Neural cell (in vitro differentiated cells): ENCODE measurements around the gene NGEF. TPM values are rescaled to one million over a fixed set of nuclear protein-coding genes. Genes with fewer than 3 reads are reported as not detected.

Experiments used
- H2AFZ ChIP-seq: fragments of 200-600, 300-800 bp; sonication (generic), shearing (Covaris generic); 2 replicates; pipeline ENCODE4 v1.6.0; 2014; ENCODE audit warnings: low read depth, mild to moderate bottlenecking, antibody characterized with exemption, low read length, moderate library complexity
- H3F3A ChIP-seq: fragments of 200-600 bp; shearing (Covaris generic); 2 replicates; pipeline ENCODE4 v1.6.1; 2016; ENCODE audit warnings: mild to moderate bottlenecking, moderate library complexity, mixed read lengths, antibody characterized with exemption, low read length; ENCODE audit not compliant: insufficient read depth, poor library complexity, severe bottlenecking
- H3K27ac ChIP-seq: fragments of 200-600, 300-800 bp; sonication (generic), shearing (Covaris generic); 2 replicates; pipeline ENCODE4 v1.5.1; 2014; ENCODE audit warnings: mild to moderate bottlenecking, low read length, moderate library complexity
- H3K27me3 ChIP-seq: fragments of 300-800, 200-600 bp; sonication (generic), shearing (Covaris generic); 2 replicates; pipeline ENCODE4 v1.6.0; 2014; ENCODE audit warnings: mild to moderate bottlenecking, low read depth, low read length, moderate library complexity; ENCODE audit not compliant: insufficient read depth
- H3K36me3 ChIP-seq: fragments of 300-800, 200-600 bp; sonication (generic), shearing (Covaris generic); 2 replicates; pipeline ENCODE4 v1.5.1; 2014; ENCODE audit warnings: mild to moderate bottlenecking, antibody characterized with exemption, low read length, moderate library complexity; ENCODE audit not compliant: insufficient read depth
- H3K4me2 ChIP-seq: fragments of 300-800, 200-600 bp; sonication (generic), shearing (Covaris generic); 2 replicates; pipeline ENCODE4 v1.6.0; 2014; ENCODE audit warnings: mild to moderate bottlenecking, low read length
- H3K4me3 ChIP-seq: fragments of 300-800, 200-600 bp; sonication (generic), shearing (Covaris generic); 2 replicates; pipeline ENCODE4 v1.5.1; 2014; ENCODE audit warnings: mild to moderate bottlenecking, low read length, moderate library complexity
- H3K79me2 ChIP-seq: fragments of 200-600 bp; shearing (Covaris generic); replicated peaks from 2 replicates; pipeline ENCODE4 v1.6.0; 2014; ENCODE audit warnings: mild to moderate bottlenecking, low read length, moderate library complexity; ENCODE audit not compliant: insufficient read depth
- H3K9ac ChIP-seq: fragments of 300-800, 200-600 bp; sonication (generic), shearing (Covaris generic); 2 replicates; pipeline ENCODE4 v1.6.1; 2016; ENCODE audit warnings: mild to moderate bottlenecking, low read length, mixed read lengths
- H3K9me2 ChIP-seq: fragments of 200-600 bp; shearing (Covaris generic); 2 replicates; pipeline ENCODE4 v1.6.1; 2016; ENCODE audit warnings: mild to moderate bottlenecking, low read length, mixed read lengths; ENCODE audit not compliant: insufficient read depth
- H3K9me3 ChIP-seq: fragments of 200-600, 300-800 bp; sonication (generic), shearing (Covaris generic); 2 replicates; pipeline ENCODE4 v1.6.1; 2016; ENCODE audit warnings: mild to moderate bottlenecking, mixed run types, low read length, moderate library complexity, mixed read lengths
- H4K20me1 ChIP-seq: fragments of 200-600 bp; shearing (Covaris generic); 2 replicates; pipeline ENCODE4 v1.6.1; 2016; ENCODE audit warnings: mild to moderate bottlenecking, mixed run types; ENCODE audit not compliant: insufficient read depth
- EP300 ChIP-seq: fragments of 450-650 bp; conservative IDR thresholded peaks from 2 replicates; pipeline ENCODE4 v1.6.1; 2014; ENCODE audit warnings: antibody characterized with exemption, mild to moderate bottlenecking, moderate library complexity; ENCODE audit not compliant: poor library complexity, severe bottlenecking
- EZH2 ChIP-seq: fragments of 200-600, 300-800 bp; shearing (Covaris generic), sonication (generic); IDR thresholded peaks from 2 replicates; pipeline ENCODE4 v1.6.1; 2014; ENCODE audit warnings: antibody characterized with exemption, low read length, borderline replicate concordance, mild to moderate bottlenecking; ENCODE audit not compliant: insufficient read depth, poor library complexity, severe bottlenecking
- MXI1 ChIP-seq: fragments of 450-650 bp; conservative IDR thresholded peaks from 2 replicates; pipeline ENCODE4 v1.6.1; 2014; ENCODE audit warnings: antibody characterized with exemption, mild to moderate bottlenecking; ENCODE audit not compliant: poor library complexity, severe bottlenecking
- POLR2AphosphoS5 ChIP-seq: IDR thresholded peaks from 2 replicates; pipeline ENCODE4 v1.6.1; 2012
- RAD21 ChIP-seq: fragments of 450-650 bp; conservative IDR thresholded peaks from 2 replicates; pipeline ENCODE4 v1.6.1; 2014; ENCODE audit warnings: antibody characterized with exemption, mild to moderate bottlenecking, moderate library complexity
- SMC3 ChIP-seq: fragments of 450-650 bp; conservative IDR thresholded peaks from 2 replicates; pipeline ENCODE4 v1.6.1; 2014; ENCODE audit warnings: antibody characterized with exemption, mild to moderate bottlenecking, moderate library complexity; ENCODE audit not compliant: poor library complexity
- TAF1 ChIP-seq: IDR thresholded peaks from 2 replicates; pipeline ENCODE4 v1.6.1; 2012; ENCODE audit warnings: low read depth
- polyA plus RNA-seq: library from polyadenylated mRNA; depleted of rRNA; stranded (reverse); fragments of >200 nt; gene quantifications from 2 replicates; pipeline ENCODE4 v1.2.3, GENCODE V29; 2014
- TF ChIP-seq, protein P1 (sequence below): IDR thresholded peaks from 2 replicates; pipeline ENCODE4 v1.6.1; 2012; ENCODE audit warnings: borderline replicate concordance
- TF ChIP-seq, protein P2 (sequence below): fragments of 450-650 bp; IDR thresholded peaks from 2 replicates; pipeline ENCODE4 v1.5.1; 2014; ENCODE audit warnings: antibody characterized with exemption, mild to moderate bottlenecking, moderate library complexity; ENCODE audit not compliant: poor library complexity, severe bottlenecking

Gene NGEF
- polyA plus RNA-seq, 1 donor from 2014 or later: 5.2 TPM

DNA sequence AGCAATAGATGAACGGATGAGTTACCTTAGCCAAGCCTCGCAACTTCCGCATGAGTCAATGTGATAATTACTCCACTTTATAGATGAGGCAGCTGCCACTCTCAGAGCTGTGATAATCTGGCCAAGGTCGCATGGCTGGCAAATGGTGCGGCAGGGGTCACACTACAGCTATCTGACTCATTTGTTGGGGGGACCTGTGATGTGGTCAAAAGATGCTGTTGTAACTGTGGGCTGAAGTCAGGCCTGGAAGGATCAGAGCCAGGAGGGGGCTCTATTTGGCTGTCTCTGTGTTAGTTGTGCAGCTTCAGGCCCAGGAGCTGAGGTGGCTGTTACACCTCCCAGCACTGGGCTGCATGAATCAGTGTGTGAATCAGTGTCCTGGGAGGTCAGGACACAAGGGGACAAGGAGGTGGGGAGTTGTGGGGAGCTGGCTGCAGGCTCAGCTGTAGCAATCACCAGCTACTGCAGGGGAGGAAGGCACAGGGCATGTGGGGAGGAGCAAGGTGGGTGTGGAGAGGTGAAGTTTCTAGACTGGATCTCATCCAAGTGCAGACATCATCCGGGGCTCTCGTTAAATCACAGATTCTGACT, 33.1 kb downstream of the NGEF start:
- TF ChIP-seq, protein P1, sequence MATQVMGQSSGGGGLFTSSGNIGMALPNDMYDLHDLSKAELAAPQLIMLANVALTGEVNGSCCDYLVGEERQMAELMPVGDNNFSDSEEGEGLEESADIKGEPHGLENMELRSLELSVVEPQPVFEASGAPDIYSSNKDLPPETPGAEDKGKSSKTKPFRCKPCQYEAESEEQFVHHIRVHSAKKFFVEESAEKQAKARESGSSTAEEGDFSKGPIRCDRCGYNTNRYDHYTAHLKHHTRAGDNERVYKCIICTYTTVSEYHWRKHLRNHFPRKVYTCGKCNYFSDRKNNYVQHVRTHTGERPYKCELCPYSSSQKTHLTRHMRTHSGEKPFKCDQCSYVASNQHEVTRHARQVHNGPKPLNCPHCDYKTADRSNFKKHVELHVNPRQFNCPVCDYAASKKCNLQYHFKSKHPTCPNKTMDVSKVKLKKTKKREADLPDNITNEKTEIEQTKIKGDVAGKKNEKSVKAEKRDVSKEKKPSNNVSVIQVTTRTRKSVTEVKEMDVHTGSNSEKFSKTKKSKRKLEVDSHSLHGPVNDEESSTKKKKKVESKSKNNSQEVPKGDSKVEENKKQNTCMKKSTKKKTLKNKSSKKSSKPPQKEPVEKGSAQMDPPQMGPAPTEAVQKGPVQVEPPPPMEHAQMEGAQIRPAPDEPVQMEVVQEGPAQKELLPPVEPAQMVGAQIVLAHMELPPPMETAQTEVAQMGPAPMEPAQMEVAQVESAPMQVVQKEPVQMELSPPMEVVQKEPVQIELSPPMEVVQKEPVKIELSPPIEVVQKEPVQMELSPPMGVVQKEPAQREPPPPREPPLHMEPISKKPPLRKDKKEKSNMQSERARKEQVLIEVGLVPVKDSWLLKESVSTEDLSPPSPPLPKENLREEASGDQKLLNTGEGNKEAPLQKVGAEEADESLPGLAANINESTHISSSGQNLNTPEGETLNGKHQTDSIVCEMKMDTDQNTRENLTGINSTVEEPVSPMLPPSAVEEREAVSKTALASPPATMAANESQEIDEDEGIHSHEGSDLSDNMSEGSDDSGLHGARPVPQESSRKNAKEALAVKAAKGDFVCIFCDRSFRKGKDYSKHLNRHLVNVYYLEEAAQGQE: no peak
- TF ChIP-seq, protein P2, sequence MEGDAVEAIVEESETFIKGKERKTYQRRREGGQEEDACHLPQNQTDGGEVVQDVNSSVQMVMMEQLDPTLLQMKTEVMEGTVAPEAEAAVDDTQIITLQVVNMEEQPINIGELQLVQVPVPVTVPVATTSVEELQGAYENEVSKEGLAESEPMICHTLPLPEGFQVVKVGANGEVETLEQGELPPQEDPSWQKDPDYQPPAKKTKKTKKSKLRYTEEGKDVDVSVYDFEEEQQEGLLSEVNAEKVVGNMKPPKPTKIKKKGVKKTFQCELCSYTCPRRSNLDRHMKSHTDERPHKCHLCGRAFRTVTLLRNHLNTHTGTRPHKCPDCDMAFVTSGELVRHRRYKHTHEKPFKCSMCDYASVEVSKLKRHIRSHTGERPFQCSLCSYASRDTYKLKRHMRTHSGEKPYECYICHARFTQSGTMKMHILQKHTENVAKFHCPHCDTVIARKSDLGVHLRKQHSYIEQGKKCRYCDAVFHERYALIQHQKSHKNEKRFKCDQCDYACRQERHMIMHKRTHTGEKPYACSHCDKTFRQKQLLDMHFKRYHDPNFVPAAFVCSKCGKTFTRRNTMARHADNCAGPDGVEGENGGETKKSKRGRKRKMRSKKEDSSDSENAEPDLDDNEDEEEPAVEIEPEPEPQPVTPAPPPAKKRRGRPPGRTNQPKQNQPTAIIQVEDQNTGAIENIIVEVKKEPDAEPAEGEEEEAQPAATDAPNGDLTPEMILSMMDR: no peak
- no peaks in the 10 kb centered on the region for H3K9me2 ChIP-seq
- no peaks in the 10 kb centered on the region for H3K27me3 ChIP-seq
- no peaks in the 10 kb centered on the region for H3K9me3 ChIP-seq
- no peak overlapping the region for H3K4me3 ChIP-seq
- H3K36me3 ChIP-seq: no peaks in the 10 kb centered on the region
- no peak overlapping the region for H3K27ac ChIP-seq
- H3F3A ChIP-seq: no peaks in the 10 kb centered on the region
- no peaks in the 10 kb centered on the region for H3K79me2 ChIP-seq
- no peak overlapping the region for H3K9ac ChIP-seq
- no peaks in the 10 kb centered on the region for H4K20me1 ChIP-seq
- no peak overlapping the region for H2AFZ ChIP-seq
- H3K4me2 ChIP-seq: no peak overlapping the region

DNA sequence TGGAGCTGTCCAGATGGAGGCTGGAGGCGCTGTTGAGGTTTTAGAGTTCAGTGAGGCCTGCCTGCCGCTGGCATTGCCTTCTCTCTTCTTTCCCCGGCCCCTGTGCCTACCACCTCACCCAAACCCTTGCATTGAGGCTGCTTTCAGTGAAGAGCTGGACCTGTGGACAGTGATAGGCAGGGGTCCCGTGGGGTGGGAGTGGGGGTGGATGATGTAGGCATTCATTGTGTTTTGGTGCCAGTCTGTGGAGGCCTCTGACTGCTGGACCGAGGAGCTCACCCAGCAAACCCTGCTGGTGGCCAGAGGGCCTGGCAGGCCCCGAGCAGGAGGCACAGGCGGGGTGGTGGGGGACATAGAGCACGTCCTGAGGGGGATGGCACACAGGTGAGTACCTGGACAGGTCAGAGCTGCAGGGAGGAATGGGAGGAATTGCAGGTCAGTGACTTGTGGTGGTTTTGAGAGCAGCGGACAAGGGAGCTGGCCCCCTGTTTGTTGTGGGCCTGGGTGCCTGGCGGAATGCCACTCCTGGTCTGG, 35.6 kb downstream of the NGEF start:
- no peak overlapping the region for H2AFZ ChIP-seq
- no peaks in the 10 kb centered on the region for H3K9me3 ChIP-seq
- TF ChIP-seq TAF1 (no peak), RAD21 (no peak), SMC3 (no peak), EP300 (no peak), MXI1 (no peak), POLR2AphosphoS5 (no peak), EZH2 (no peak)
- TF ChIP-seq, protein P2: no peak
- TF ChIP-seq, protein P1: no peak
- H3F3A ChIP-seq: no peaks in the 10 kb centered on the region
- no peak overlapping the region for H3K4me2 ChIP-seq
- no peaks in the 10 kb centered on the region for H3K36me3 ChIP-seq
- H3K4me3 ChIP-seq: no peak overlapping the region
- H3K9ac ChIP-seq: no peak overlapping the region
- no peak overlapping the region for H3K27ac ChIP-seq
- no peaks in the 10 kb centered on the region for H3K79me2 ChIP-seq
- no peaks in the 10 kb centered on the region for H4K20me1 ChIP-seq
- H3K9me2 ChIP-seq: no peaks in the 10 kb centered on the region
- H3K27me3 ChIP-seq: no peaks in the 10 kb centered on the region
